Type B pancreatic cell (in vitro differentiated cells): ENCODE results near the gene RGS5. TPM values are rescaled to one million over a fixed set of nuclear protein-coding genes. Genes with fewer than 3 reads are reported as not detected.

Experiments used
- DNase-seq: peaks from one replicate; pipeline ENCODE4 v3.0.0; 2021; ENCODE audit warnings: mixed read lengths; ENCODE audit not compliant: unreplicated experiment; ENCODE audit errors: extremely low spot score
- H3K27ac Mint-ChIP-seq: 2 replicates; pipeline ENCODE4 v1.8.0; 2021; ENCODE audit warnings: mild to moderate bottlenecking, mixed read lengths
- H3K27me3 Mint-ChIP-seq: 2 replicates; pipeline ENCODE4 v1.8.0; 2021; ENCODE audit warnings: mixed read lengths
- H3K36me3 Mint-ChIP-seq: 2 replicates; pipeline ENCODE4 v1.8.0; 2021; ENCODE audit warnings: mixed read lengths
- H3K4me1 Mint-ChIP-seq: one replicate; pipeline ENCODE4 v1.8.0; 2021; ENCODE audit warnings: mixed read lengths; ENCODE audit not compliant: unreplicated experiment
- H3K4me3 Mint-ChIP-seq: 2 replicates; pipeline ENCODE4 v1.8.0; 2021; ENCODE audit warnings: mild to moderate bottlenecking, mixed read lengths
- H3K9me3 Mint-ChIP-seq: 2 replicates; pipeline ENCODE4 v1.8.0; 2021; ENCODE audit warnings: mixed read lengths
- CTCF ChIP-seq: fragments of 200-600 bp; sonication (generic); conservative IDR thresholded peaks from 2 replicates; pipeline ENCODE4 v1.5.0; 2021; ENCODE audit warnings: antibody characterized with exemption, mild to moderate bottlenecking
- total RNA-seq: library from RNA; stranded (reverse); gene quantifications from 2 replicates; pipeline ENCODE4 v1.2.1, GENCODE V29; 2021; ENCODE audit warnings: low replicate concordance

RGS5 gene
- total RNA-seq, 1 donor from 2014 or later, result 70.0 TPM

- Mint-ChIP-seq H3K27ac (no peak overlapping the region), H3K4me1 (peaks cover 30% of the 10 kb centered on the region), H3K9me3 (peaks cover 10% of the 10 kb centered on the region), H3K4me3 (no peak overlapping the region), H3K36me3 (peaks cover 6% of the 10 kb centered on the region), H3K27me3 (no peaks in the 10 kb centered on the region)
- no peak for TF ChIP-seq CTCF
- no peak for DNase-seq
Measured at GRCh38 chr1:163161841-163162240, 40.9 kb downstream of the RGS5 start.

- Mint-ChIP-seq H3K9me3 (peaks cover 10% of the 10 kb centered on the region), H3K27me3 (no peaks in the 10 kb centered on the region), H3K4me3 (no peak overlapping the region), H3K36me3 (peaks cover 6% of the 10 kb centered on the region), H3K4me1 (peaks cover 25% of the 10 kb centered on the region), H3K27ac (no peak overlapping the region)
- TF ChIP-seq CTCF, result no peak
- no peak for DNase-seq
Measured at GRCh38 chr1:163161337-163161736, 41.4 kb downstream of the RGS5 start.

- H3K27ac Mint-ChIP-seq, result no peak overlapping the region
- peaks cover 6% of the 10 kb centered on the region for H3K36me3 Mint-ChIP-seq
- no peak overlapping the region for H3K4me3 Mint-ChIP-seq
- H3K9me3 Mint-ChIP-seq, result peaks cover 10% of the 10 kb centered on the region
- peaks cover 4% of the 10 kb centered on the region for H3K4me1 Mint-ChIP-seq
- no peaks in the 10 kb centered on the region for H3K27me3 Mint-ChIP-seq
- no peak for DNase-seq
- no peak for TF ChIP-seq CTCF
Measured at GRCh38 chr1:163155606-163156005, 47.1 kb downstream of the RGS5 start.

GRCh38 chr1:163148911-163149310 lies 53.8 kb downstream of the RGS5 start:
- H3K9me3 Mint-ChIP-seq, result no peaks in the 10 kb centered on the region
- H3K4me3 Mint-ChIP-seq, result no peak overlapping the region
- no peaks in the 10 kb centered on the region for H3K36me3 Mint-ChIP-seq
- H3K27ac Mint-ChIP-seq, result no peak overlapping the region
- peaks cover 7% of the 10 kb centered on the region for H3K4me1 Mint-ChIP-seq
- no peak for TF ChIP-seq CTCF
- H3K27me3 Mint-ChIP-seq, result no peaks in the 10 kb centered on the region
- DNase-seq, result no peak

GRCh38 chr1:163147019-163147418 lies 55.7 kb downstream of the RGS5 start:
- no peaks in the 10 kb centered on the region for H3K9me3 Mint-ChIP-seq
- no peaks in the 10 kb centered on the region for H3K36me3 Mint-ChIP-seq
- H3K27me3 Mint-ChIP-seq, result no peaks in the 10 kb centered on the region
- no peak overlapping the region for H3K4me3 Mint-ChIP-seq
- no peak for DNase-seq
- TF ChIP-seq CTCF, result no peak
- peaks cover 7% of the 10 kb centered on the region for H3K4me1 Mint-ChIP-seq
- no peak overlapping the region for H3K27ac Mint-ChIP-seq

- no peak for DNase-seq
- H3K27me3 Mint-ChIP-seq, result no peaks in the 10 kb centered on the region
- H3K4me3 Mint-ChIP-seq, result no peak overlapping the region
Measured at GRCh38 chr1:163145435-163145834, 57.3 kb downstream of the RGS5 start.

More at GRCh38 chr1:163145435-163145834, 57.3 kb downstream of the RGS5 start:
- Mint-ChIP-seq H3K36me3 (no peaks in the 10 kb centered on the region), H3K27ac (no peak overlapping the region), H3K4me1 (peaks cover 7% of the 10 kb centered on the region), H3K9me3 (no peaks in the 10 kb centered on the region)
- TF ChIP-seq CTCF, result no peak
